Measurements from ENCODE around the gene PASK.

The PASK gene

DNA sequence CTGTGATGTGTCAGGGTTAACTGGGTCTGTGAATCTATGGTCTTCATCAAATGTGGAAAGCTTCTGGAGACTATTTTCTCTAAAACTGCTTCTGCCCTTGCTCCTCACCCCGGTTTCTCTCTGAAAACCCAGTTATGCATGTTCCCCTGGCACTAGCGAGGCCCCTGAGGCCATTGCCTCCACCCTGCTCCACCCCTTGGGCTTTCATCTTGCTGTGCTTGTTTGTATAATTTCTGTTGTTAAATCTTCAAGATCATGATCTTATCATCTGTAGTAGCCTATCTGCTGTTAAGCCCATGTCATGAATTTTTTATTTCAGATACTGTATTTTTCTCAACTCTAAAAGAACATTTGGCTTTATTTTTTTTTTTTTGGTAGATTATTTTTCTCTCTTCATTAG lies 24.3 kb upstream of the PASK start:
- TF ChIP-seq JUND (IDR thresholded peaks at IDR 0.05; ENCODE audit: low read depth): no peak
- in situ Hi-C loops (cut with HindIII; ENCODE audit: low pct_unique_long_range_greater_than_20kb, low sequenced_read_pairs): no loop called here
- no peak for DNase-seq (ENCODE audit: low read depth in 1 of 2, low spot score in 1 of 2)

DNA sequence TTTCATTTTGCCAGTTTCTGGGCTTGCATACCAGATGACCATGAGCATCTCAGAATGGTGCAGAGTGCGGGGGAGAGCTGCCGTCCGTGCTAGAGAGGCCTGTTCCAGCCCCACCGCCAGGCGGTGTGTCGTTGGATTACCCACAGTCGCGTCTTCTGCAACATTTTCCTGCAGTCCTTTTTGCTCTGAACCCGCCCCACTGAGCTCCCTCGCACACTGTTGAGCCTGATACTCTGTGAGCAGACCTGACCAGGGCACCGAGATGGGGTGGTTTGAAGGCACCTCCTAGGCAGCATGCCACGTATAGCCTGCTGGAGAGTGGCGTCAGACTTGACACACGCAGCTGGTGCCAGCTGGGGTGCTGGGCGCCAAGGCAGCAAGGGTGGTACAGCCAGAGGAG lies 19.1 kb upstream of the PASK start:
- in situ Hi-C loops (cut with HindIII; ENCODE audit: low pct_unique_long_range_greater_than_20kb, low sequenced_read_pairs): no loop called here
- no peak for DNase-seq (ENCODE audit: low read depth in 1 of 2, low spot score in 1 of 2)
- no peak for TF ChIP-seq JUND (IDR thresholded peaks at IDR 0.05; ENCODE audit: low read depth)

DNA sequence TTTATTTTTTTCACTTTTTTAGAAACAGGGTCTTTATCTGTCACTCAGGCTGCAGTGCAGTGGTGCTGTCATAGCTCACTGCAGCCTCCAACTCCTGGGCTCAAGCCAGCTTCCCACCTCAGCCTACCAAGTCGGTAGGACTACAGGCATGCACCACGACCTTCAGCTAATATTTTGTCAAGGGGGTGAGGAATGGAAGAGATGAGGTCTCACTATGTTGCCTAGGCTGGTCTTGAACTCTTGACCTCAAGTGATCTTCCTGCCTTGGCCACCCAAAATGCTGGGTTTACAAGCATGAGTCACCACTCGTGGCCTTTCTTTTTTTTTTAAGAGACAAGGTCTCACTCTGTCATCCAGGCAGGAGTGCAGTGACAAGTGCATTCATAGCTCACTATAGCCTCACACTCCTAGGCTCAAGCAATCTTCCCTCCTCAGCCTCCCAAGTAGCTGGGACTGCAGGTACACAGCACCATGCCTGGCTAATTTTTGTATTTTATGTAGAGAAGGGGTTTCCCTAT lies 14.4 kb upstream of the PASK start:
- no peak for TF ChIP-seq JUND (IDR thresholded peaks at IDR 0.05; ENCODE audit: low read depth)
- DNase-seq (ENCODE audit: low read depth in 1 of 2, low spot score in 1 of 2): no peak
- in situ Hi-C loops (cut with HindIII; ENCODE audit: low pct_unique_long_range_greater_than_20kb, low sequenced_read_pairs): no loop called here

DNA sequence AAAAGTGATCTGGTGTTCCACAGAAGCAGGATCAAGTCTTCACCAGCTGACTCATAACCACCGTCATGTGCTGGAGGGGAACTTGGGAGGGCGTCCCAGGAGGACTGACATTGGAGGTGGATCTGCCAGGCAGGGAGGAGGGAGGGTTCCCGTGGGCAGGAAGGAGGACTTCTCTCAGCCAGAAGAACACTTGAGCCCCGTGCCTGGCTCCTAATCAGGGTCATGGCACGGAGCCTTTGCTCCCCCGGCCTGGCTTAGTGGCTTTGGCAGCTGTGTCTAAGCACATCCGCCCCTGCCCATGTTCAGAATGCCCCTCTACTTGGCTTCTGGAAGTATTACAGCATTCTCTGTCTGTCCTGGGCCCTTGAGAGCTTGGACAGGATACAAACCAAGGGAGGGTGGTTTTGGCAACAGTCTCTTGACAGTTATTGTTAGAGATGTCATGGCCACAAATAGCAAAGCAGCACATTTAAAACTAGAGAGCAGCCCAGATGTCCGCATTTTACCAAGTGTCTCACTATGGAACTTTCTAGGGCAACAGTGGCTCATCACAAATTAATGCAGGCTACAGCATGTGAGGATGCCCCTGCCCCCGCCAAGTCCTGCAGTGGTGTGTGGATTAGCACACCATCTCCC lies 12.5 kb upstream of the PASK start:
- DNase-seq (ENCODE audit: low read depth in 1 of 2, low spot score in 1 of 2): no peak
- TF ChIP-seq JUND (IDR thresholded peaks at IDR 0.05; ENCODE audit: low read depth): no peak
- in situ Hi-C loops (cut with HindIII; ENCODE audit: low pct_unique_long_range_greater_than_20kb, low sequenced_read_pairs): no loop called here

DNA sequence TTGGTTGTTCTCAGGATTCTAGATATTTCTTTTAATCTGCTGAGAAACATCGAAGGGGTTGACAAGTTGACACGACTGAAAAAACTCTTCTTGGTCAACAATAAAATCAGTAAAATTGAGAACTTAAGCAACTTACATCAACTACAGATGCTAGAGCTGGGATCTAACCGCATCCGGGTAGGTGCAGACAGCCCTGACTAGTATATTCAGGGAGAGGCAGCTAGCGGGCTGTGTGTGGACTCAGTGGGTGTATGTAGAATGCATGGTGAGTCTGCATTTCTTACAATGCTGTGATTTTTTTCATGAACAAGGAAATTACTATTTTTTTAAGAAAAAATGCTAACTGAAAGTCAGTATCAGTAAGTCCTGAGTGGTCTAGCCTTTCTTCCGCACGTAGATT lies 11.0 kb upstream of the PASK start:
- in situ Hi-C loops (cut with HindIII; ENCODE audit: low pct_unique_long_range_greater_than_20kb, low sequenced_read_pairs): no loop called here
- TF ChIP-seq JUND (IDR thresholded peaks at IDR 0.05; ENCODE audit: low read depth): no peak
- no peak for DNase-seq (ENCODE audit: low read depth in 1 of 2, low spot score in 1 of 2)

DNA sequence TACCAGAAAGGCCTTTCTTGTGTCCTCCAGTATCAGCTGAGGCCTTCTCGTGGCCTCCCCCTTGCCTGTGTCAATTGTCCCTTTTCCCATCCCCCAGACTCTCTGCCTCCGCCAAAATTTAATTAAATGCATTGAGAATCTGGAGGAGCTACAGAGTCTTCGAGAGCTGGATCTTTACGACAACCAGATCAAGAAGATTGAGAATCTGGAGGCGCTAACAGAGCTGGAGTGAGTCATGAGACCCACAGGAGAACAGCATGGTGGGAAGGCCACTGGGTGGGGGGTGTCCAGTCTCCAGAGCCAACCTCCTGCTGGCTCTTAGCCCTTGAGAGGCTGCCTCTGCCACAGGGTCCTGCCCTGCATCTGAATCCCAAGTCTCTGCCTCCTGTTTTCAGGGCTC lies 9.8 kb upstream of the PASK start:
- in situ Hi-C loops (cut with HindIII; ENCODE audit: low pct_unique_long_range_greater_than_20kb, low sequenced_read_pairs): no loop called here
- no peak for TF ChIP-seq JUND (IDR thresholded peaks at IDR 0.05; ENCODE audit: low read depth)
- DNase-seq (ENCODE audit: low read depth in 1 of 2, low spot score in 1 of 2): no peak

DNA sequence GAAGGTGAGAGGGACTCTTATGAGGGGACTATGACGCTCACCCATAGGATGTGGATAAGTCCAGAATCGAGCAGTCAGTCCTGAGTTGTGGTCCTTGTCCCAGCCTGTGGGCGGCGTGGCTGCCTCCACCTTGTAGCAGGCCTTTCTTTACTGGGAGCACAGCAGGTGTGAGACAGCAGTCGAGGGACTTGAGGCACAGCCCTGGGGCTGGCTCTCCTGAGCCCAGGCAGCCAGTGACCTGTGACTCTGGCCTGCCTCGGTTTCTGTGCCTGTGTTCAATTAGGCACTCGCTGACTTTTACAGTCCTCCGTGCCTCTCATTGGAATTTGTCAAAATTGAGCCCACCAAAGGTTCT lies 9.3 kb upstream of the PASK start:
- in situ Hi-C loops (cut with HindIII; ENCODE audit: low pct_unique_long_range_greater_than_20kb, low sequenced_read_pairs): no loop called here
- TF ChIP-seq JUND (IDR thresholded peaks at IDR 0.05; ENCODE audit: low read depth): no peak
- no peak for DNase-seq (ENCODE audit: low read depth in 1 of 2, low spot score in 1 of 2)

DNA sequence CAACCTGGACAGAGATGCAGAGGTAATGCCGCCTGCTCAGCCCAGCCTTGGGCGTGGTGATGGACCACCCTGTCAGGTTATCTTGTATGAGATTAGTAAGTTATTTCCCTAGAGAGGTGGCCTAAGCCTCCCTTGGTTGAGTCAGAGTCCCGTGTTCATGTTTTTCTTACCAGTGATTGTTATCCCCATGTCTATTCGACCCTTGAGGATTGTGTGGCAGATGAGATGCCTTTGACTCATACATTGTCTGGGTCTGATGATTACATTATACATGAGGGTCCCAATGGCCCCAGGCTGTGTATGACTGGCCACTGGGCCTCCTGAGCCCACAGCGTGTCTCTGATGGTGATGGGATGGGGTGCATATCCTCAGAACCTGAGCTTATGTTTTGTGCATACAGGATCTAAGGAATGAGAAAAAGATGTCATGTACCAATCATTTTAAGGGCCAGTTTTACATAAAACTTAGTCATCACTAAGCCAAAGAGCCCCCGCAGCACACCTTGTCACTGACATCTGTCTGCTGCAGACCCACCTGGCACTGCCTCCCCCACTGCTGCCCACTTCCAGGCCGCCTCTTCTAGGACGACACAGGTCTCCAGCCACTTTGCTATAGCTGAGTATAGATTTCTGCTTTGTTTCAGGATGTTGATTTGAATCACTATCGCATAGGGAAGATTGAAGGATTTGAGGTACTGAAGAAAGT lies 8.7 kb upstream of the PASK start:
- DNase-seq (ENCODE audit: low read depth in 1 of 2, low spot score in 1 of 2): no peak
- no peak for TF ChIP-seq JUND (IDR thresholded peaks at IDR 0.05; ENCODE audit: low read depth)
- in situ Hi-C loops (cut with HindIII; ENCODE audit: low pct_unique_long_range_greater_than_20kb, low sequenced_read_pairs): no loop called here

DNA sequence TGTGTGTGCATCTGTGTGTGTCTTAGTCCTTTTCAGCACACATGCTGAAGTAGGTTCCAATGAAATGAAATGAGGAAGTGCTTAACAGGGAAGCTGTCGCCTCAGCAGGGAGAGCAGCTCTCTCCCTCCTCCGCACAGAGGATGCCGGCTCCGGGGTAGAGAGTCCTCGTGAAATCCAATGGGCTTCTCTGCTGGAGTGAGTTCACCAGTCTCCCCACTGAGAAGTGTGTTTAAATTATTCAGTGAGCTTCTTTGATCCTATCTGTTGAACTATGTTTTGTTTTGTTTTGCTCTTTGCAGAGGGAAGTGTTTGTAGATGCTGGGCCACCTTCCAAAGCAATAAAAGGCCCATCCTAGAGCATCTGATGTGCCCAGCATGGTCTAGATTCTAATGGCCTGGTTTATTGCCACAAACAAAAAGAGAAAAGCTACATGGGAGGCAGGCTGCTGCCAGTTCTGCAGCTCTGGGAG lies 7.7 kb upstream of the PASK start:
- in situ Hi-C loops (cut with HindIII; ENCODE audit: low pct_unique_long_range_greater_than_20kb, low sequenced_read_pairs): no loop called here
- no peak for DNase-seq (ENCODE audit: low read depth in 1 of 2, low spot score in 1 of 2)
- TF ChIP-seq JUND (IDR thresholded peaks at IDR 0.05; ENCODE audit: low read depth): no peak

DNA sequence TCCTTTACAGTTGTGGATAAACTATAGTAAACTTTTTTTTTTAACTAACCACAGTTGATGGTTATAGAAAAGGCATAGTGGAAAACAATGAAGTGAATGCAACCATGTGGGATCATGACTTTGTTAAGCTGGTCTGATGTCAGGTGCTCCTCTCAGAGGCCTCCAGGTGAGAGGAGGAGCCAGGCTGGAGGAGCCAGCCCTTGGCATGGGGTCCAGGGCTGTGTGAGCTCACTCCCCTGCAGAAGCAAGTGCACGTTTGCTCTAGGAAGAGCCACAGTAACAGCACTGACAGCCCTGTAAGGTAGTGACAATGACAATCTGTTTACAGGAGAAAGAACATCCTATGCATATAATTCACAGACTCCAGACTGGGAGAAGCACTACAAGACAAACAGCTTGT lies 6.7 kb upstream of the PASK start:
- no peak for TF ChIP-seq JUND (IDR thresholded peaks at IDR 0.05; ENCODE audit: low read depth)
- no peak for DNase-seq (ENCODE audit: low read depth in 1 of 2, low spot score in 1 of 2)
- in situ Hi-C loops (cut with HindIII; ENCODE audit: low pct_unique_long_range_greater_than_20kb, low sequenced_read_pairs): no loop called here

DNA sequence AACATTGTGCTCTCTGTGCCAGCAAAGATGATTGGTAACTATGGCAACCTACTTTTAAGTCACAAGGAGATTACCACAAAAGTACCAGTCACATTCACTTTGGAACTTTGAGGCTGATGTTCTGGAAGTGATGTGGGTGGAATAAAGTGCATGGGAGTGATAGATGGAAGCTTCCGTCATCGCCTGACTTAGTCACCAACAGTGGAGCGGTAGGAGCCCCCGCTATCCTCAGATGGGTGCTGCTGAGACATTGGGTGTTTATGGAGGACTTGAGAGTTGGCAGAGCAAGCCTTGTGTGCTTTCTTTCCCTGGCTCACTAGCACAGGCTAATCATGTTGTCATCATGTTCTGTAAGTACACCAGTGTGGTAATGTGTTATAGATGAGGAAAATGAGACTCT lies 5.6 kb upstream of the PASK start:
- no peak for DNase-seq (ENCODE audit: low read depth in 1 of 2, low spot score in 1 of 2)
- in situ Hi-C loops (cut with HindIII; ENCODE audit: low pct_unique_long_range_greater_than_20kb, low sequenced_read_pairs): no loop called here
- no peak for TF ChIP-seq JUND (IDR thresholded peaks at IDR 0.05; ENCODE audit: low read depth)

DNA sequence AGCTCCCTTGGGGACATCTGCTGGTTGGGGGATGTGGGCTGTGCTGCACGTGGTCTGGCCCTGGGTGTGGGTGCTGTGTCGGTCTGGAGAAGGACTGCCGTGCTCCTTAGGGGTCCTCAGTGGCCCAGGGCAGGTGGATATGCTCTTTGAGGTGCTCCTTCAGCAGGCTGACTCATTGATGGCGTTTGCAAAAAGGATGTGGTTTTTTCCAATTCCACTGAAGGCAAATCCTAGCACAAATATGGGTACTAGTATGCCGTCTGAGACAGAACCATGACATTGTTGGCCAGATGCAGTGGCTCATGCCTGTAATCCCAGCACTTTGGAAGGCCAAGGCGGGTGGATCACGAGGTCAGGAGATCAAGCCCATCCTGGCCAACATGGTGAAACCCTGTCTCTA lies 4.3 kb upstream of the PASK start:
- in situ Hi-C loops (cut with HindIII; ENCODE audit: low pct_unique_long_range_greater_than_20kb, low sequenced_read_pairs): no loop called here

DNA sequence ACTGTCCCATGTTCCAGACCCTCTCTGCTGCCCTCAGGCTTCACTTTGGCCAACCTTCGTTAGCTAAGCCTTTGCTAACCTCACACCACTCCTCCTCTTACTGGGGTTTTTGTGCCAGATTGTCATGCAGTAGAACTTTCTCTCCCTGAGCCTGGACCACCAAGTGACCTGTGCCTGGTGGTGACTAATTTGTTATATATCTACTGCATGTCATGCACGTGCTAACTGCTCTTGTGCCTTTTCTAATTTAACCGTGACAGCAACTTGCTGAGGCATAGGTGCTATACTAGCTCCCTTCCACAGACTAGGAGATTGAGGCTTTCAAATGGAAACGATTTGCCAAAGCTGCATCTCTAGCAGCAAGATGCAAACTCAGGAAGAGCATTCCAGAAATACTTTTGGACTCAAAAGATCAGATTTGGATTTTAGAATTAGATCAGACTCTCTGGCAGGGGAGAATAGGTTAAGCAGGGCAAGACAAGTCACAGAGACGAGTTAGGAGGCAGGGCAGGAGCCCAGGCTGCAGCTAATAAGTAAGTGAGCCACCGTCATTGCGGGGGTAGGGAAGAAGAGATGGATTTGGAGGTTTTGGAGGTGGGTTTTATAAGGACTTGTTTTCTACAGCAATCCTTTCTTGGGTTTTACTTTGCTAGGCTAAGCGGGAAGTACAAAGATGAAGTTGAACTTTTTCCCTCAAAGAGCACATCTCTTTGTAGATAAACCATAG lies 2.8 kb upstream of the PASK start:
- no peak for TF ChIP-seq JUND (IDR thresholded peaks at IDR 0.05; ENCODE audit: low read depth)
- DNase-seq (ENCODE audit: low read depth in 1 of 2, low spot score in 1 of 2): no peak
- in situ Hi-C loops (cut with HindIII; ENCODE audit: low pct_unique_long_range_greater_than_20kb, low sequenced_read_pairs): no loop called here

More for the DNA sequence above, 4.3 kb upstream of the PASK start:
- DNase-seq (ENCODE audit: low read depth in 1 of 2, low spot score in 1 of 2): no peak
- no peak for TF ChIP-seq JUND (IDR thresholded peaks at IDR 0.05; ENCODE audit: low read depth)

All from T47D (cell line).